ENCODE data around the gene OR10T2.

DNA sequence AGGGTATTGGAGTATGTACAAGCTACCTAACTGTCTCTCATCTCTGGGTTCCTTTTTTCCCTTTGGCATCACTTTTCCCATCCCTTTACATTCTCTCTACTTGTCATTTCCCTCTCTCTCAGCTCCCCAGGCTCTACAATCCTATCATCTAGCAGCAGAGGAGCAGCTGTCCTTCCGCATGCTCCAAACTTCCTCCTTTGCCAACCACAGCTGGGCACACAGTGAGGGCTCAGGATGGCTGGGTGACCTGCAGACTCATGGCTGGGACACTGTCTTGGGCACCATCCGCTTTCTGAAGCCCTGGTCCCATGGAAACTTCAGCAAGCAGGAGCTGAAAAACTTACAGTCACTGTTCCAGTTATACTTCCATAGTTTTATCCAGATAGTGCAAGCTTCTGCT, 45.0 kb downstream of the OR10T2 start:
- TF ChIP-seq, protein P1, sequence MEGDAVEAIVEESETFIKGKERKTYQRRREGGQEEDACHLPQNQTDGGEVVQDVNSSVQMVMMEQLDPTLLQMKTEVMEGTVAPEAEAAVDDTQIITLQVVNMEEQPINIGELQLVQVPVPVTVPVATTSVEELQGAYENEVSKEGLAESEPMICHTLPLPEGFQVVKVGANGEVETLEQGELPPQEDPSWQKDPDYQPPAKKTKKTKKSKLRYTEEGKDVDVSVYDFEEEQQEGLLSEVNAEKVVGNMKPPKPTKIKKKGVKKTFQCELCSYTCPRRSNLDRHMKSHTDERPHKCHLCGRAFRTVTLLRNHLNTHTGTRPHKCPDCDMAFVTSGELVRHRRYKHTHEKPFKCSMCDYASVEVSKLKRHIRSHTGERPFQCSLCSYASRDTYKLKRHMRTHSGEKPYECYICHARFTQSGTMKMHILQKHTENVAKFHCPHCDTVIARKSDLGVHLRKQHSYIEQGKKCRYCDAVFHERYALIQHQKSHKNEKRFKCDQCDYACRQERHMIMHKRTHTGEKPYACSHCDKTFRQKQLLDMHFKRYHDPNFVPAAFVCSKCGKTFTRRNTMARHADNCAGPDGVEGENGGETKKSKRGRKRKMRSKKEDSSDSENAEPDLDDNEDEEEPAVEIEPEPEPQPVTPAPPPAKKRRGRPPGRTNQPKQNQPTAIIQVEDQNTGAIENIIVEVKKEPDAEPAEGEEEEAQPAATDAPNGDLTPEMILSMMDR (IDR thresholded peaks at IDR 0.05), result no peak
- TF ChIP-seq POLR2A (IDR thresholded peaks at IDR 0.05), result no peak
